ENCODE measurements around the gene MCL1. TPM values are rescaled to one million over a fixed set of nuclear protein-coding genes. Genes with fewer than 3 reads are reported as not detected.

The MCL1 gene
- total and polyA plus RNA-seq, 8 donors = 69.2 to 163 (median 96.7) TPM

DNA sequence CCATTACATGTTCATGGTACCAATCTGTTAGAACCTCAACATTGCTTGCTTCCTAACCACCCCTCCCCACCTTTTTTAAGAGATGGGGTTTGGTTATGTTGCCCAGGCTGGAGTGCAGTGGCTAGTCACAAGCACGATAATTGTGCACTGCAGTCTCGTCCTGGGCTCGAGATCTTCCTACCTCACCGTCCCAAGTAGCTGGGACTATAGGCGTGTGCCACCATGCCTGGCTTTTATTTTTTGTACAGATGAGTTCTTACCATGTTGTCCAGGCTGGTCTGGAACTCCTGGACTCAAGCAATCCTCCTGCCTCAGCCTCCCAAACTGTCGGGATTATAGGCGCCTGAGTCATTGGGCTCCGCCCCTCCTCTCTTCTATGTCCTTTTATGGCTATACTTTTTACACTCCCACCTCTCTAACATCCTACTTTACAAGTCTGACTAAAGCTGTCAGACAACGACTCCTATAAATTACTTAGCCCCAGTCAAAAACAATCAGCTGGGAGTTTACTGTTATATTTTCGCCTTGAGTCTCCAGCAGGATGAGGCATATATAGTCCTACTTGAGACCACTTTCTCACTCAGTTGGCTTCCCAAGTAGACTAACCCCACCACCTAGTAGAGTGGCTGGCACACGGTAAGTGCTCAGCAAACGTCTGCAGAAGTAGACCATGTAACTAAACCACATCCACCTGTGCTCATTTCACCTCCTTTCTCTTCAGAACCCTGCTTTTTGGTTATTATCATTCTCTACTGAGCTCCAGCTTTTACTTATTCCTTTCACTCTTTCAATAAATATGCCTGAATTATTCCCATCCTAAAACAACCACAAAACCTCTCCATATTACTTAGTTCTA lies 36.2 kb upstream of the MCL1 start:
- no peak for ATAC-seq

DNA sequence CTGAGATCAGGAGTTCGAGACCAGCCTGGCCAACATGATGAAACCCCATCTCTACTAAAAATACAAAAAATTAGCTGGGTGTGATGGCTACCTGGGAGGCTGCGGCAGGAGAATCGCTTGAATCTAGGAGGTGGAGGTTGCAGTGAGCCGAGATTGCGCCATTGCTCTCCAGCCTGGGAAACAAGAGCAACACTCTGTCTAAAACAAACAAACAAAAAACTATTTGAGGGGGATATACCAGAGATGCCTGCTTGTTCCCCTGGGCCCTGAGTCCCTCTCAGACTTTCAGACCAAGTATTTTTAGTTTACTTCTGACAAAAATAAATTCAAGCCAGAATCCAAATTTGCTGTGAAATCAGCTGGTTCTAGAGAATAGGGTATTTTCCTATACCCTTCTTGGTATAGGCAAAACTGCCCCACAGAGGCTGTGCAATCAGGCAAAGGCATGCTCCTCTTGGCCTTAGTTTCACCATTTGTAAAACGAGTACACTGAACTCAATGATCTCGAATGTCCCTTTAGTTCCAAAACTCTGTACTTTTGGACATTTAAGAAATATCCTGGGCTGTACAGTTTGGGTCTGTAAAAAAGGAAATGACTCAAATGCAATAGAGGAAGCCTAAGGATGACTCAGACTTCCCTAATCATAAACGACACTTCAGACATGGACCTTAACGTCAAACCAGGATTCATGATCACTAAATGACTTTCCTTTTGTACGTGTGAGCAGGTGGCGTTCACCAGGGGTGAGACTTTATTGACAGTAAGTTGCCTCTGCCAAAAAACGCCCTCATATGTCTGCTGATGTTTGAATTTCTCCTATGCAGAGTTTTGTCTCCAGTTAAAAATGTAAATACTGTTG lies 33.9 kb upstream of the MCL1 start:
- Histone ChIP-seq H3K27ac (peak overlapping the region in 3 of 4 donors; percentile 28 to 96 (median 89)), H3K27me3 (no peaks in the 10 kb centered on the region), H3K9me3 (no peaks in the 10 kb centered on the region), H3K4me1 (peaks cover 16 to 40% (median 30%) of the 10 kb centered on the region in 3 donors), H3K4me3 (no peak overlapping the region), H3K36me3 (no peaks in the 10 kb centered on the region)
- TF ChIP-seq, protein P1, sequence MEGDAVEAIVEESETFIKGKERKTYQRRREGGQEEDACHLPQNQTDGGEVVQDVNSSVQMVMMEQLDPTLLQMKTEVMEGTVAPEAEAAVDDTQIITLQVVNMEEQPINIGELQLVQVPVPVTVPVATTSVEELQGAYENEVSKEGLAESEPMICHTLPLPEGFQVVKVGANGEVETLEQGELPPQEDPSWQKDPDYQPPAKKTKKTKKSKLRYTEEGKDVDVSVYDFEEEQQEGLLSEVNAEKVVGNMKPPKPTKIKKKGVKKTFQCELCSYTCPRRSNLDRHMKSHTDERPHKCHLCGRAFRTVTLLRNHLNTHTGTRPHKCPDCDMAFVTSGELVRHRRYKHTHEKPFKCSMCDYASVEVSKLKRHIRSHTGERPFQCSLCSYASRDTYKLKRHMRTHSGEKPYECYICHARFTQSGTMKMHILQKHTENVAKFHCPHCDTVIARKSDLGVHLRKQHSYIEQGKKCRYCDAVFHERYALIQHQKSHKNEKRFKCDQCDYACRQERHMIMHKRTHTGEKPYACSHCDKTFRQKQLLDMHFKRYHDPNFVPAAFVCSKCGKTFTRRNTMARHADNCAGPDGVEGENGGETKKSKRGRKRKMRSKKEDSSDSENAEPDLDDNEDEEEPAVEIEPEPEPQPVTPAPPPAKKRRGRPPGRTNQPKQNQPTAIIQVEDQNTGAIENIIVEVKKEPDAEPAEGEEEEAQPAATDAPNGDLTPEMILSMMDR (IDR thresholded peaks at IDR 0.05) = no peak
- ATAC-seq (peak in 3 of 4 donors; percentile 35 to 65 (median 60)), FAIRE-seq (peak; percentile 68), DNase-seq (no peak)
- 55 to 58% methylated on average over 12 of the region's 12 CpGs for WGBS, 2 donors
- intact Hi-C loops (cut with DNase I) = no loop called here

More for the DNA sequence above, 36.2 kb upstream of the MCL1 start:
- no peak overlapping the region for H3K4me3 ChIP-seq
- H3K36me3 ChIP-seq = no peaks in the 10 kb centered on the region
- DNase-seq = no peak
- H3K27ac ChIP-seq = peak overlapping the region in 1 of 4 donors; percentile 89
- no peaks in the 10 kb centered on the region for H3K27me3 ChIP-seq
- intact Hi-C loops (cut with DNase I) = no loop called here
- peaks cover 16 to 52% (median 30%) of the 10 kb centered on the region in 3 donors for H3K4me1 ChIP-seq
- H3K9me3 ChIP-seq = no peaks in the 10 kb centered on the region
- no peak for FAIRE-seq
- TF ChIP-seq, protein P1 (IDR thresholded peaks at IDR 0.05) = no peak
- WGBS, 2 donors = 93% methylated on average over 12 of the region's 12 CpGs

DNA sequence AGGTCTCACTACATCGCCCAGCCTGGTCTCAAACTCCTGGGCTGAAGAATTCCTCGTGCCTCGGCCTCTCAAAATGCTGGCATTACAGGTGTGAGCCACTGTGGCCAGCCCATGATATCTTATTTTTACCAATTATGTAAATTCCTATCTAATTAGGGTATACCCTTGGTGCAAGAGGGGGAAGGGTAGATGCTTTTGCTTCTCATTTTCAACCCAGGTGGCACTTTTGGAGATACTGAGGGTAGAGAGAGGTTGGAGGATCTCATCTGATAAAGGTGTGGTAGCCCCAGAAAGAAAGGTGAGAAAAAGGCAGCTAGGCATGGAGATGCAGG lies 32.6 kb upstream of the MCL1 start:
- DNase-seq = no peak
- ATAC-seq = no peak
- FAIRE-seq = no peak
- H3K9me3 ChIP-seq = no peaks in the 10 kb centered on the region
- peaks cover 16 to 40% (median 30%) of the 10 kb centered on the region in 3 donors for H3K4me1 ChIP-seq
- 86 to 88% methylated on average over 3 of the region's 3 CpGs for WGBS, 2 donors
- TF ChIP-seq, protein P1 (IDR thresholded peaks at IDR 0.05) = no peak
- H3K36me3 ChIP-seq = no peaks in the 10 kb centered on the region
- peak overlapping the region; percentile 78 to 96 (median 87) for H3K27ac ChIP-seq
- intact Hi-C loops (cut with DNase I) = no loop called here
- H3K27me3 ChIP-seq = no peaks in the 10 kb centered on the region
- no peak overlapping the region for H3K4me3 ChIP-seq

DNA sequence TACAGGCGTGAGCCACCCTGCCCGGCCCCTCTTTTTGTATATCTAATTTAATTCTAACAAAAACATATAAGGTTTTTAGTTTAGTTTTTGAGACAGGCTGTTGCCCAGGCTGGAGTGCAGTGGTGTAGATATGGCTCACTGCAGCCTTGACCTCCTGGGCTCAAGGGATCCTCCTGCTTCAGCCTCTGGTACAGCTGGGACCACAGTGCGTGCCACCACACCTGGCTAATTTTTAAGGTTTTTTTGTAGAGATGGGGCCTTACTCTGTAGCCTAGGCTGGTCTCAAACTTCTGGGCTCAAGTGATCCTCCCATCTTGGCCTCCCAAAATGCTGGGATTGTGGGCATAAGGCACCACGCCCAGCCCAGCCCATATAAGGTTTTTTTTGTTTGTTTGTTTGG lies 31.2 kb upstream of the MCL1 start:
- Histone ChIP-seq H3K27me3 (no peaks in the 10 kb centered on the region), H3K9me3 (no peaks in the 10 kb centered on the region), H3K4me1 (peaks cover 16 to 40% (median 30%) of the 10 kb centered on the region in 3 donors), H3K36me3 (no peaks in the 10 kb centered on the region), H3K27ac (peak overlapping the region in 2 of 4 donors; percentile 89 to 96), H3K4me3 (no peak overlapping the region)
- TF ChIP-seq, protein P1 (IDR thresholded peaks at IDR 0.05) = no peak
- intact Hi-C loops (cut with DNase I) = no loop called here
- no peak for FAIRE-seq
- DNase-seq = no peak
- 94 to 96% methylated on average over 4 of the region's 4 CpGs for WGBS, 2 donors
- ATAC-seq = no peak

Data from pancreas (tissue), 10 donors.